Measurements from ENCODE around the gene CCDC60.

- TF ChIP-seq EP300 (IDR thresholded peaks at IDR 0.05): no peak
- TF ChIP-seq CTCF (IDR thresholded peaks at IDR 0.05): no peak
- no peak for TF ChIP-seq POLR2A (IDR thresholded peaks at IDR 0.05)
Observed at GRCh38 chr12:119415714-119416113, 81.2 kb downstream of the CCDC60 start.
